Measurements from ENCODE around the gene WDR90. TPM values are rescaled to one million over a fixed set of nuclear protein-coding genes. Genes with fewer than 3 reads are reported as not detected.
"Not testable (repeated sequence)": the region's sequence is repeated elsewhere in the genome, so short reads cannot be mapped to it uniquely, and the experiment has no call there.

Gene WDR90
- polyA plus RNA-seq, 1 donor = 42.2 TPM

DNA sequence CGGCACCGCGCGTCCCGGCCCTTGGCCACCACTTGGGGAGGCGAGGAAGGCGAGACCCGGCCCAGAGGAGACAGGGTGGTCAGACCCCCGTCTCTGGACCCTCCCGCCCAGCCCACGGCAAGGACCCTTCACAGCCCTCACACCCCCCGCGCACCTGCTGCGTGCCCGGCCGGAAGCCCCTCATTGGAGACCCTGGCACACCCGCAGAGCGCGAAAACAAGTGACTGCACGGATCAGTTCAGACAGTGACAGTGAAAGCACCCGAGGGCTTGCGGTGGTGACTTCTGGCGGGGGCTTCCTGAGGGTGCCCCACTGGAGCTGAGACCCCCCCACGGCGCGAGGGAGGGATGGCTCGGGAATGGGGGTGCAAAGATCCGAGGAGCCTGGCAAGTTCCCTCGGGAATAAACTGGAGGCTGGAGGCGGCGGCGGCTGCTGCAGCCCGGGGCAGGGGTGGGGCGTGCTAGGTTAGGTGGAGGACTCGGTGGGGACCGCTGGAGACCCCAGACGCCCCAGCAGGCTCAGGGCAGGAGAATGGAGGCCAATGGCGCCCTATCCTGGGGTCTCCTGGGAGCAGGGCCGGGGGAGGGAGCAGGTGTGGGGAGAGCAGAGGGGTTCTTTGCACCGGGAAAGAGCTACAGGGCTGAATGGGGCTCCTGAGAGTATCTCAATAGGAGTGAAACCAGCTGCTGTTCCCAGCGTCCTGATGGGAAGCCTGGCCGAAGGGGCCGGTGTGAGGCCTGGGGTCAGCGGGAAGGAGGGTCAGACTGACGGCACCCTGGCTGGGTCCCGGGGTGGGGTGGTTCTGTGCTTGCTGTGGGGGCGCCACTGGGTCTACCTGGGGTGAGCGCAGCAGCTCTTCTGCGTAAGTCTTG lies 57.3 kb downstream of the WDR90 start:
- DNase-seq = no peak

DNA sequence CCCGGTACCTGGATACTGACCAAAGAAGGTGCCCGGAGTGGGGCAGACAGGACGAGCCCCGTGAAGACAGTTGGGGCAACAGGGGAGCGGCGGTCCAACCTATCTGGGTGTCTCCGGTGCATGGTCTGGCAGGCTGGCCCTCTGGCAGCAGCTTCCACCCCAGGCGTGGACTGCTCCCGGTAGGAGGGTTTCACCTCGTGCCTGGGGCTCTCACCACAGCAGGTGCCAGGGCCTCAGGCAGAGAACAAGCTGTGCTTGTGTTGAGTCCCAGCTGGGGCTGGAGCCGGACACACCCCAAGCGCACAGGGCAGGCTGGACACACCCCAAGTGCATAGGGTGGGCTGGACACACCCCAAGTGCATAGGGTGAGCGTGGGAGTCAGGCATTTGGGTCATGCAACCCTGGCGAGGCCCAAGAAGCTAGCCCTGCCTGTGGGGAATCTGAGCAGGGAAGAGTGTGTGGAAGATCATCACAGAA lies 57.9 kb downstream of the WDR90 start:
- no peak for DNase-seq

DNA sequence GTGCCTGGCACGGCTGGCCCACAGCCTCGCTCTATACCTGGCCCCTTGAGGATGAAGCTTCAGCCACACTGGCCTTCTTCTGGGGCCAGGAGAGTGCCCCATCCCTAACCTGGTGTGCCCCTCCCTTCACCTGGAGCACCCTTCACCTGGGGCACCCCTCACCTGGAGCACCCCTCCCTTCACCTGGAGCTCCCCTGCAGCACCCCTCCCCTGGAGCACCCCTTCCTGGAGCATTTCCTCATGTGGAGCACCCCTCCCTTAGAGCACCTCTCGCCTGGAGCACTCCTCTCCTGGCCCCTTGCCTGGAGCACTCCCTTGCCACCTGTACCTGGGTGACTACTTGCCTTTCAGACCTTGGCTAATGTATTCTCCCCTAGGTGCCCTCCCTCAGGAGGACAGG lies 58.9 kb downstream of the WDR90 start:
- no peak for DNase-seq

DNA sequence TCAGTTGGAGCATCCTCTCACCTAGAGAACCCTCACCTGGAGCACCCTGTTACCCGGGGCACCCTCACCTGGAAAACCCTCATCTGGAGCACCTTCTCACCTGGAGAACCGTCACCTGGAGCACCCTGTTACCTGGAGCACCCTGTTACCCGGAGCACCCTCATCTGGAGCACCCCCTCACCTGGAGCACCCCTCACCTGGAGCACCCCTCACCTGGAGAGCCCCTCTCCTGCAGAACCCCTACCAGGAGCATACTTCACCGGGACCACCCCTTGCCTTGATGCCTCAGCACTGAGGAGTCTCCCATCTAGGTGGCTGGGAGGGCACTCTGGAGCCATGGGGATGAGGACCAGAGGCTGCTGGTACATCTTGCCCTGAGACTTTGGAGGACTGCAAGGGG lies 59.8 kb downstream of the WDR90 start:
- DNase-seq = no peak

DNA sequence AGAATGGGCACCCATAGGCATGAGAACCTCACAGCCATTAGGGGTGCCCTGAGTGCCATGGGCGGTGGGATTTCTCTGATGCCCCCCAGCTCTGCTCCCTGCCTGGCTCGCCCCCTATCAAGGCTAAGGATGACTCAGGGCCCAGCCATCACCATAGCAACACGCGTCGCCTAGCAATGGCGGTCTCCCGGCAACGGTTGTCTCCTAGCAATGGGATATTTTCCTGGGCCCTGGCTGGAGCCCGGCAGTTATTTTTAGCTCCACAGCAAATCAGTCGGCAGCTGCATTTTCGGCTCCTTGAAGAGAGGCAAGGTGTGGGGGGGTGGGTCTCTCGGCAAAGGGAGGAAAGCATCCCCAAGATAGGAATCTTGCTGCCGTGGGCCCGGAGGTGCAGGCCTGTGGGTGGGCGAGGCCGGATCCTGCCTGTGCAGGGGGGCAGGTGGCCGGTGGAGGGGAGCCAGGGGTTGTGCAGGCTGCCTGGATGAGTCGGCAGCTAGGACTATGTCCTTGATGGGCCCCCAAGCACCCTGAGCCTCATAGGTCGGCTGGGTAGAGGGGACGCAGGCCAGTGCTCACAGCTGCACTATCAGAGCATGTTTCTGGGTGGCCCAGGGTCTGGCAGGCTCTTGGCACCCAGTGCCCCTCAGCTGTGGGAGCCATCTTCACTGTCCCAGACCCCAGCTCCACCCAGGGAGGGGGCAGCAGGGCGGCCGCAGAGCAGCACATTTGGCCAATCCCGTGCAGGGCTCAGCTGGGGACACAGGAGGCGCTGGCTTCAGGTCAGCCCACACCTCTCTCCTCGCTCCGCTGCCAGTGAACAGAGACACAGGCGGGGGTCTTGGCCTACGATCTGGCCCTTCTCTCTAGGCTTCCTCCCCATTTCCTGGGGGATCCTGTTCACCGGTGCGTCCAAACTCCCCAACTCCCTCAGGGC lies 60.7 kb downstream of the WDR90 start:
- DNase-seq = no peak

DNA sequence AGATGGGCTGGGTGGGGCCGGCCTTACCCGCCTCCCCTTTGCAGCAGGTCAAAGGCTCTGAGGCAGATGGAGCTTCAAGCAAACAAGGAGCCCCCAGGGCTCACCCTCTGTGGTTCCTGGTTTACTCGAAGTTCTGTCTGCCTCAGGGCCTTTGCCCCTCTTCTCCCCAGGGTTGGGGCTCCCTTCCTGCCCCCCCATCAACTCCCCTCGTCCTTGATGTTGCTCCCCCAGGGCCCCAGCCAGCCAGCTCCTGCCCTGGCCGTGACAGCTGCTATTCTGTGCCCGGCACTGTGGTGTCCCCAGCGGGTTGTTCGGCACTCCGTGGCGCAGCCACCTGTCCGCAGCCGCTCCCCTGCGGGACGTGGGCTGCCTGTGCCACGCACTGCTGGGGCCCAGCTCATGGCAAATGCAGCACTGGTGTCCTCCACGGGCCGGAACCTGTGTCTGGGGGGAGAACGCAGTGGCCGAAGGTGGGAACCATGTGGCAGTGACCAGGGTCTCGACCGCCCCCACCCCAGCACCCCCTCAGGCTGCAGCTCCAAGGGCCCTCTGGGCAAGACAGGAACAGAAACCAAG lies 61.4 kb downstream of the WDR90 start:
- DNase-seq = no peak

DNA sequence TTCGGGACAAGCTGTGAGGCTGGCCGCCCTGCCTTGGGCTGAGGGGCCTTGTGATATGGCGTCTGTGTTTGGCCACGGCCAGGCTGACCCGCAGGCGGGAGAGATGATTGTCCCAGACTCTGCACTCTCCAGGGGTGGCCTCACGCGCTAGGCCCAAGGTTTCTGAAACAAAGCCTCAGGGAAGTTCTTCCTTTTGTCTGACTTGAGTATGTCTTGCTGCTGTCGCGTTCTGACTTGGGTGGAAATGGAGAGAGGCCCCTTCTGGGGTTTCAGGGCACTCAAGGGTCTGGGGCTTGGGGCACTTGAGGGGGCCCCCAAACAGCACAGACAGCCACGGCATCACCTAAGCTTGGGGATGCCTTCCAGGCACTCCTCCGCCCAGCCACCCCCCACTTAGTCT lies 61.9 kb downstream of the WDR90 start:
- no peak for DNase-seq

DNA sequence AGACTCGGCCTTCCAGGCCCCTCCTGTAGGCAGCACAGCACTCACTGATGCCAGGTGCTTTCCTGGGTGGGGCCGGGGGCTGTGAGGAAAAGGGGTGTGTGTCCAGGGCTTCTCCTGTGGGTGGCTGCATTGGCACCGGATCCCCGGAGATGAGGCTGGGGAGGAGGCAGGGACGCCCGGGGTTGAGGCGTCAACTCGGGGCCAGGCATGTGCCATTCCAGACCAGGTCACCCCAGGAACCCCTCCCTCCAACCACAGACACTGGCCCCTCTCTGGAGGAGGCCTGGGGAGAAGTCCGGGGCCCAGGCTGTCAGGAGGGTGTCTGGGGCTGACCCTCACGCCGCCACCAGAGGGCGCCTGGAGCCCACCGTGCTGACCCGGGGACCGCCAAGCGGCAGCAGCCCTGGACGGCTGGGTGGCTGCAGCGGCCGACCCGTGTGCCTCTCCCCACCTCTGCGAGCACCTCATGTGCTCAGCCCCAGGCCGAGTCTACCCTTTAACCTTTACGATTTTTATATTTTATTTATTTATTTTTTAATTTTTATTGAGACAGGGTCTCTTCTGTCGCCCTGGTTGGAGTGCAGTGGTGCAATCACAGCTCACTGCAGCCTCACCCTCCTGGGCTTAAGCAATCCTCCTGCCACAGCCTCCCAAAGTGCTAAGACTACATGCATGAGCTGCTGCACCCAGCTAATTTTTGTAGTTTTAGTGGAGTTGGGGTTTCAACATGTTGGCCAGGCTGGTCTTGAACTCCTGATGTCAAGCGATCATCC lies 62.6 kb downstream of the WDR90 start:
- no peak for DNase-seq

DNA sequence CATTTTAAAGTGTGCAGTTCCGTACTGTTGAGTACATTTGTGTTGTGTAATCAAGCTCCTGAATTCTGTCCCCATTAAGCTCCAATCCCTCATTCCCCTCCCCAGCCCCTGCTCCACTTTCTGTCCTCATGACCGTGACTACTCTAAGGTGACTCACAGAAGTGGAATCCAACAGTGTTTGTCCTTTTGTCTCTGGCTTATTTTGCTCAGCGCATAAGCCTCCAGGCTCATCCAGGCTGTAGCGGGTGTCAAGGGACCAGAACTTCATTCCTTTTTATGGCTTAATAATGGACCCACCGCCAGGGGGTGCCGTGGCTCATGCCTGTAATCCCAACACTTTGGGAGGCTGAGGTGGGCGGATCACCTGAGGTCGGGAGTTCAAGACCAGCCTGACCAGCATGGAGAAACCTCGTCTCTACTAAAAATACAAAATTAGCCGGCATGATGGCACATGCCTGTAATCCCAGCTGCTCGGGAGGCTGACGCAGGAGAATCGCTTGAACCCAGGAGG lies 63.6 kb downstream of the WDR90 start:
- DNase-seq = not testable (repeated sequence)

DNA sequence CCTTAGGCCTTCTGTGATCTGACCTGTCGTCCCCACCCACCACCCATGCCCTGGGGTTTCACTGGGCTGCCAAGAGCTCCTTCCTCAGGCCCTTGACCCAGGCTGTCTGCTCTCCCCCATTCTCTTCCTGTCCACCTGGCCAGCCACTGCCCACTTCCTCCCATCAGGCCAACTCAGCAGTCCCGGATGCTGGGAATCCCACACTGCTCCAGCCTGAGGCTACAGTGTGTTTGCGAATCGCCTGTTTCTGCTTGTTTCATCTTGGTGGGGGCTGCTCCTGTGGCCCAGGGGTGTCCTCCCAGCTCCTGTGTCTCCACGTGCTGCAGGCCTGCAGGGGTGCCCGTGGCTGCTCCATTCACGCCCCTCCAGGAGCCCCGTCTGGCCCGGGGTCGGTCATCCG lies 64.9 kb downstream of the WDR90 start:
- no peak for DNase-seq

DNA sequence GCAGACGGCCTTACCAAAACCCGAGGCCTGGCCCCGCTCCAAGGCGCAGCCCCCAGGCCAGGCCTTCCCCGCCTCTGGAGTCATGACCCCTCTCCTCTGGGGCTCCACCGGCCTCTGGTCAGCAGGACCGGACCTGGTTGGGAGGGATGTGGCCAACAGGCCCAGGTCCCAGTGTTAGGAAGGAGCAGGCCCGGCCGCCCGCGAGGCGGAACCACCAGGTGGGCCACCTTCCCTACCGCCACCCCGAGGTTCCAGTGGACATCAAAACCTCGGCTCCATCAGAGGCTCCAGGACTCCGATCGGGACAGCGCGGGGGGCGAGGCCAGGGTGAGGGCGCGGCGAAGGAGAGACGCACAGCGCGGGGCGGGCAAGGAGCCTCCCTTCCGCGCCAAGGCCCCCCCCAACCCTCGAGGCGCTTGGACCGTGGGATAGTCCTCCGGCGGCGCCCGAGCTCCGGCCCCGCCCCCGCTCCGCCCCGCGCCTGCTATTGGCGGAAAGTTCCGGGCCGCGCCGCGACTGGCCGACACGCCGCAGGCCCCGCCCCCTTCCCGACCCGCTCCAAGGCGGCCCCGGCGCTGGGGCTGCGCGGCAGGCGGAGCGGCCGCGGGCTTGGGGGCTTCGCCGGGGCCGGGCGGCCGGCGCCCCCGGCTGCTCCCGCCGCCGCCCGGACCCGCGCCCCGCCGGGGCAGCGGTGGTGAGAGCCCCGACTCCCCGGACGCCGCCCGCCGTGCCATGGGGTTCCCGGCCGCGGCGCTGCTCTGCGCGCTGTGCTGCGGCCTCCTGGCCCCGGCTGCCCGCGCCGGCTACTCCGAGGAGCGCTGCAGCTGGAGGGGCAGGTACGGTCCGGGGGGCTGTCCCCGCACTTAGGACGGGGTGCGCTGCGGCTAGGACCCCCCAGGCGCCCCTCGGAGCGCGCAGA lies 65.7 kb downstream of the WDR90 start, which contains the start of gene METRN:
TSS of gene METRN (plus strand) at position 561 of the 919 bp plus-strand sequence. CDS start at position 733, 172 bp downstream.
- DNase-seq = no peak

DNA sequence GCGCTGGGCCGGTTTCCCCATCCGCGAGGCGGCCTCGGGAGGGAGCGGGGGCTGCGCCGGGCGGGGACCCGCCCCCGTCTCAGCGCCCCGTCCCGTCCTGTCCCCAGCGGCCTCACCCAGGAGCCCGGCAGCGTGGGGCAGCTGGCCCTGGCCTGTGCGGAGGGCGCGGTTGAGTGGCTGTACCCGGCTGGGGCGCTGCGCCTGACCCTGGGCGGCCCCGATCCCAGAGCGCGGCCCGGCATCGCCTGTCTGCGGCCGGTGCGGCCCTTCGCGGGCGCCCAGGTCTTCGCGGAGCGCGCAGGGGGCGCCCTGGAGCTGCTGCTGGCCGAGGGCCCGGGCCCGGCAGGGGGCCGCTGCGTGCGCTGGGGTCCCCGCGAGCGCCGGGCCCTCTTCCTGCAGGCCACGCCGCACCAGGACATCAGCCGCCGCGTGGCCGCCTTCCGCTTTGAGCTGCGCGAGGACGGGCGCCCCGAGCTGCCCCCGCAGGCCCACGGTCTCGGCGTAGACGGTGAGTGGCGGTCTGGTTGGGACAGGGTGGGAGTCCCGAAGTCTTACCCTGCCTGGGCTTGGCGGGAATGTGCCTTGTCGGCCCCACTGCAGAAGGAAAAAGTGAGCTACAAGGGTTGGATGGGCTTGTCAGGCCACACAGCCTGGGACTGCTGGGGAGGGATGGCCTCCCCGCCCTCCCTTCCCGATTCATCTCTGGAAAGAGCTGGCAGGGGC lies 66.5 kb downstream of the WDR90 start:
- no peak for DNase-seq

DNA sequence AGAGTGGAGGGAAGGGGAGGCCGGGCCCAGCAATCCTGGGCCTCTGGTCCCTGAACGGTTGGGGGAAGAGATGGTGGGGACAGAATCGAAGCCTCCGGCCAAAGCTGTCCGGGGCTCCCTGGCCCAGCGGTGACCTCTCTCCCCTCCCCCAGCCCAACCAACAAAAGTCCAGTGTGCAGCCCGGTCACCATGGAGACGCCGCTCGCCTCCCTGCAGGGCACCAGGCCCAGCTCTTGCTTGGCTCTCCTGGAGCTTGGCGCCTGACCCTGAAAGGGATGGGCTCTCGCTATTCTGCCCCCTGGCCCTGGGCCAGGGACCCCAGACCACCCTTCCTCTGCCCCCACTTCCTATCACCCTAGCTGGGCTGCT lies 67.0 kb downstream of the WDR90 start:
- no peak for DNase-seq

DNA sequence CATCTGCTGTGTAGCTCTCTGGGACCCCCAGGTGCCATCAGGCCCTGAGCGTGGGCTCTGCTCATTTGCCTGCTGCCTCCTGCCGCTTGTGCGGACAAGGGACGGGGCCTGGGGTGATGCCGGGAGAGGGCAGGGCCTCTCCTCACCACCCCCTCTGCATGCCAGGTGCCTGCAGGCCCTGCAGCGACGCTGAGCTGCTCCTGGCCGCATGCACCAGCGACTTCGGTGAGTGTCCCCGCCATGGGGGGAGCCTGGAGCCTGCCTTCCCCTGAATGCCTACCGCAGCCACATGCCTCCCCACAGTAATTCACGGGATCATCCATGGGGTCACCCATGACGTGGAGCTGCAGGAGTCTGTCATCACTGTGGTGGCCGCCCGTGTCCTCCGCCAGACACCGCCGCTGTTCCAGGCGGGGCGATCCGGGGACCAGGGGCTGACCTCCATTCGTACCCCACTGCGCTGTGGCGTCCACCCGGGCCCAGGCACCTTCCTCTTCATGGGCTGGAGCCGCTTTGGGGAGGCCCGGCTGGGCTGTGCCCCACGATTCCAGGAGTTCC lies 67.7 kb downstream of the WDR90 start:
- no peak for DNase-seq

Other genes with a start within 250 kb of the WDR90 start
- 20.1 TPM for gene DECR2, start 247.5 kb upstream of the WDR90 start, polyA plus RNA-seq (ENCODE audit: insufficient read length)
- 127 TPM for gene RAB11FIP3, start 223.7 kb upstream of the WDR90 start, polyA plus RNA-seq (ENCODE audit: insufficient read length)
- gene CAPN15, start 121.7 kb upstream of the WDR90 start, polyA plus RNA-seq (ENCODE audit: insufficient read length) = 23.8 TPM
- 6.6 TPM for gene PRR35, start 89.0 kb upstream of the WDR90 start, polyA plus RNA-seq (ENCODE audit: insufficient read length)
- 4.7 TPM for gene NHLRC4, start 82.4 kb upstream of the WDR90 start, polyA plus RNA-seq (ENCODE audit: insufficient read length)
- 60.9 TPM for gene PIGQ, start 79.4 kb upstream of the WDR90 start, polyA plus RNA-seq (ENCODE audit: insufficient read length)
- 17.3 TPM for gene RAB40C, start 59.3 kb upstream of the WDR90 start, polyA plus RNA-seq (ENCODE audit: insufficient read length)
- gene WFIKKN1, start 18.4 kb upstream of the WDR90 start, polyA plus RNA-seq (ENCODE audit: insufficient read length) = 1.5 TPM
- 38.0 TPM for gene METTL26, start 13.1 kb upstream of the WDR90 start, polyA plus RNA-seq (ENCODE audit: insufficient read length)
- gene MCRIP2, start 7.5 kb upstream of the WDR90 start, polyA plus RNA-seq (ENCODE audit: insufficient read length) = 15.5 TPM
- 70.8 TPM for gene RHOT2, start 18.8 kb downstream of the WDR90 start, polyA plus RNA-seq (ENCODE audit: insufficient read length)
- gene RHBDL1, start 26.3 kb downstream of the WDR90 start, polyA plus RNA-seq (ENCODE audit: insufficient read length) = 1.7 TPM
- gene STUB1, start 31.0 kb downstream of the WDR90 start, polyA plus RNA-seq (ENCODE audit: insufficient read length) = 107 TPM
- gene JMJD8, start 35.0 kb downstream of the WDR90 start, polyA plus RNA-seq (ENCODE audit: insufficient read length) = 51.4 TPM
- 10.2 TPM for gene WDR24, start 41.0 kb downstream of the WDR90 start, polyA plus RNA-seq (ENCODE audit: insufficient read length)
- gene FBXL16, start 56.4 kb downstream of the WDR90 start, polyA plus RNA-seq (ENCODE audit: insufficient read length) = 0.75 TPM
- gene METRN, start 65.8 kb downstream of the WDR90 start, polyA plus RNA-seq (ENCODE audit: insufficient read length) = 6.3 TPM
- 9.0 TPM for gene ANTKMT, start 71.8 kb downstream of the WDR90 start, polyA plus RNA-seq (ENCODE audit: insufficient read length)
- 2.0 TPM for gene CCDC78, start 77.1 kb downstream of the WDR90 start, polyA plus RNA-seq (ENCODE audit: insufficient read length)
- 3.3 TPM for gene HAGHL, start 77.7 kb downstream of the WDR90 start, polyA plus RNA-seq (ENCODE audit: insufficient read length)
- 26.7 TPM for gene CIAO3, start 91.6 kb downstream of the WDR90 start, polyA plus RNA-seq (ENCODE audit: insufficient read length)
- 17.1 TPM for gene MSLN, start 111.4 kb downstream of the WDR90 start, polyA plus RNA-seq (ENCODE audit: insufficient read length)
- gene RPUSD1, start 139.0 kb downstream of the WDR90 start, polyA plus RNA-seq (ENCODE audit: insufficient read length) = 10.7 TPM
- gene CHTF18, start 139.3 kb downstream of the WDR90 start, polyA plus RNA-seq (ENCODE audit: insufficient read length) = 22.9 TPM
- 0.42 TPM for gene GNG13, start 151.4 kb downstream of the WDR90 start, polyA plus RNA-seq (ENCODE audit: insufficient read length)